Hepatocyte (in vitro differentiated cells): Measurements from ENCODE around the gene SFXN1.

Experiments used
- CTCF ChIP-seq: fragments of 200-600 bp; sonication (generic); IDR thresholded peaks from 2 replicates; pipeline ENCODE4 v1.5.1; 2016; ENCODE audit warnings: antibody characterized with exemption, mild to moderate bottlenecking; ENCODE audit not compliant: poor library complexity
- EZH2phosphoT487 ChIP-seq: fragments of 200-600 bp; sonication (generic); IDR thresholded peaks from one replicate; pipeline ENCODE4 v1.6.1; 2018; ENCODE audit warnings: antibody characterized with exemption, mild to moderate bottlenecking, low read depth, moderate library complexity; ENCODE audit not compliant: unreplicated experiment, severe bottlenecking

- TF ChIP-seq EZH2phosphoT487 = no peak
- TF ChIP-seq CTCF = no peak
Observed at GRCh38 chr5:175479125-175479881, 943 bp downstream of the SFXN1 start.
